Airway epithelial cell (primary cell): ENCODE results near the gene BOLL. TPM values are rescaled to one million over a fixed set of nuclear protein-coding genes. Genes with fewer than 3 reads are reported as not detected.

Experiments
- total RNA-seq: library from RNA; depleted of rRNA; stranded (reverse); fragments of >200 nt; gene quantifications from 2 replicates; pipeline ENCODE4 v1.2.3, GENCODE V29; 2015

Gene BOLL, protein sequence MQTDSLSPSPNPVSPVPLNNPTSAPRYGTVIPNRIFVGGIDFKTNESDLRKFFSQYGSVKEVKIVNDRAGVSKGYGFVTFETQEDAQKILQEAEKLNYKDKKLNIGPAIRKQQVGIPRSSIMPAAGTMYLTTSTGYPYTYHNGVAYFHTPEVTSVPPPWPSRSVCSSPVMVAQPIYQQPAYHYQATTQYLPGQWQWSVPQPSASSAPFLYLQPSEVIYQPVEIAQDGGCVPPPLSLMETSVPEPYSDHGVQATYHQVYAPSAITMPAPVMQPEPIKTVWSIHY
- not detected in 2 replicates for total RNA-seq

DNA sequence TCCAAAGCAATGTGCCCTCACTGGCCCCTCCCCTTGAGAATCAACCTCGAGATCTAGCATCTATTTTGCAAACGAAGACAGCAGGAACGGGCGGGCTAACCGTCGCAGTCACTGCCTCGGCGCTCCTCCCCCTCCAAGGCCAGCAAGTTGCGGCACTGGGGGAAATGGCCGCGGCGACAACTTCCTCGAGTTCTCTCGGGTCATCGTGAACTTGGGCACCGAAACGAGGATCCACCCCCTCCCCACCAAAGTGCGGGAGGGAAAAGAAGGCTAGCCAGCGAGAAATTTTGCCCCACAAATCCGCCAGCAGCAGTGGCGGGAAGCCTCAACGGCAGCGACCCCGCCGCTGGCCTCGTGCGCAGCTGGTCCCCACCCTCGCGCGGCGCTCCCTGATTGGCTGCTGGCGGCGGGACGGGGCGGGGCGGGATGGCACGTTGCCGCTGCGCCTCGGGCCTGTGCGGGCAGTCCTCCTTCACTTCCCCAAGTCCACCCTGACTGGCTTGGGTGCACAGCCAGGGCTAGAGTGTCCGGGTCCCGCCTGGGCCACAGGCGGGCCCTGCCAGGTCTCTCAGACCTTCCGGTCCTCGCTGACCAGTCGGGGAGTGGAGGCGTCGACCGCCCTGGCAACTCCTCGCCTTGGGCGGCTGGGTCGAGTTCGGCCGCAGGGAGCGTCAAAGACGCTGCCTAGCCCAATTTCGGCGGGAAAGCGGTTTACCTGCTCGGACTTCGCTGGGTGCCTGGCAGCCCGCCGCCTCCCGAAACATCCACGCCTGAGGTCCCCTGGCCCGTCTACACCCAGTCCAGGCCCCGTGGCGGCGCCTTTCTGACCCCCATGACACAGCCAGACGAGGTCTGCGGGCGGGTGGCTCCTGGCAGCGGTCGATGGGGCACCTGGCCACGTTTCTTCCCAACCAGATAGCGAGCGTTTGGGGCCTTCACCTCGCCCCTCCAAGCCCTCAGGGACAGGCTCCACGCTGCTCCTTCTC is at the start of gene BOLL:
BOLL (minus strand) TSS at position 364 of the 986 bp plus-strand sequence. CDS start 3,469 bp downstream, outside the sequence.

DNA sequence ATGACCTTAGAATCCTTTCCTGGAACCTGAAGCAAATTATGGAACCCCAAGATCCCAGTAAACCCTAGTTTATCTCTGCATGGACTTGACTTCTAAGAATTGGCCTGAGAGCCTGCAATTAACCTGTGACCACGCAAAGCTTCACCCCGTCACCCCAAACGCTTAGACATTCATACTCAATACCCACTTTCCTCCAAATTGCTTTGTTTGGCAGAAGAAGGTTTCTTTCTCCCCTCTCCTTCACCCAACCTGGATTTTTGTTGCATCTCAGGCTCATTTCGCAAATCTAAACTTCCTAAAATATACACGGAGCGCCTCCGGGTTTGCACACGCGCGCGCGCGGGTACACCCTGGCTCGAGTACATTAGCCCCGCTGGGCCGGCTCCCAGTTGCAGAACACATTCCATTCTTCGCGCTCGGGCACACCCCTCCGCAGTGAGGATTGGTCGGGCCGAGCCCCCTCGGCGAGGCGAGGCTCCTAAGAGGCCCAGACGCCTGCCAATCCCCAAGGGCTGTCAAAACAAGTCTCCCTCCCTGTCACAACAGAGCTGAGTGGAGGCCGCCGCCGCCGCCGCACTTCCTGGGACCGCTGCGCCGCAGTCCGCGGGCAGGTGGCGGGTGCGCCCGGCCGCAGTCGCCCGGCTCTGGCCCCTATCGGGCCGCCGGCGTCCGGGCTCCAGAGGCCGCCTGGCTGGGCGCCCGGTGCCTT is 19.1 kb upstream of the BOLL start, which contains the start of gene PLCL1:
PLCL1 (plus strand) TSS at position 545 of the 709 bp plus-strand sequence.

DNA sequence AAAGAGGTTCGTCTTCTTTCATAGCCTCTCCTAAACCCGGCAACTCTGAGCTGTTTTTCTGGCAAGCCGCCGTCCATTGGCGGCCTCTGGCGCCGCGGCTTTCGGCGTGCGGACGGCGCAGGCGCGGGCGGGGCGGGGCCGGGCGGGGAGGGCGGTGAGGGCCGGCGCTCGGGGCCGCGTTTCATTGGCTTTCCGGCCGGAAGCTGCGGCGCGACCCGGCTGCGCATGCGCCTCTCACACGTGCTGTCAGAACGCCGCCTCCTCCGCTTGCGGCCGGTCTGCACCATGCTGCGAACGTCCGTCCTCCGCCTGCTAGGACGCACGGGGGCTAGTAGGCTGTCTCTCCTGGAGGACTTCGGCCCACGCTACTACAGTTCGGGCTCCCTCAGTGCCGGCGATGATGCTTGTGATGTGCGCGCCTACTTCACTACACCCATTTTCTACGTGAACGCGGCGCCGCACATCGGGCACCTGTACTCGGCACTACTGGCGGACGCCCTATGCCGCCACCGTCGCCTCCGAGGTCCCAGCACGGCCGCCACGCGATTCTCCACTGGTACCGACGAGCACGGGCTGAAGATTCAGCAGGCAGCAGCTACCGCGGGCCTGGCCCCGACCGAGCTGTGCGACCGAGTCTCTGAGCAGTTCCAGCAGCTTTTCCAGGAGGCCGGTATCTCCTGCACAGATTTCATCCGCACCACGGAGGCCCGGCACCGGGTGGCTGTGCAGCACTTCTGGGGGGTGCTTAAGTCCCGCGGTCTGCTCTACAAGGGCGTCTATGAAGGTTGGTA is 79.8 kb downstream of the BOLL start, which contains the start of gene MARS2:
MARS2 (plus strand) TSS at position 249 of the 791 bp plus-strand sequence; CDS start at position 286, 37 bp downstream.

Other genes with a start within 250 kb of the BOLL start
- not detected in 2 replicates for gene RFTN2, start 109.7 kb downstream of the BOLL start, total RNA-seq
- 5.3 and 10.1 TPM in 2 replicates for gene MARS2, start 80.0 kb downstream of the BOLL start, total RNA-seq
- not detected in 2 replicates for gene PLCL1, start 19.3 kb upstream of the BOLL start, total RNA-seq